ENCODE measurements around the gene SLX4IP. TPM values are rescaled to one million over a fixed set of nuclear protein-coding genes. Genes with fewer than 3 reads are reported as not detected.

Gene SLX4IP
- total and polyA plus RNA-seq, 2 of the 13 experiments (the other 11 are each of a cell fraction or from before 2014, with no cell fraction given): 3.6 to 7.3 TPM

- TF ChIP-seq NR2F2 (IDR thresholded peaks at IDR 0.05; ENCODE audit: borderline replicate concordance, low read depth) (no peak), RNF2 (conservative IDR thresholded peaks at IDR 0.05; ENCODE audit: low read depth) (no peak), RARG (CRISPR knock-in tag; IDR thresholded peaks at IDR 0.05; ENCODE audit: low read depth) (no peak), NR2C2 (CRISPR knock-in tag; IDR thresholded peaks at IDR 0.05; ENCODE audit: borderline replicate concordance) (no peak), ZFAT (CRISPR knock-in tag; conservative IDR thresholded peaks at IDR 0.05) (0 out of 2 replicates have a peak, but pooled peaks have one; percentile 49), AHR (CRISPR knock-in tag; IDR thresholded peaks at IDR 0.05) (no peak; the same call in 1 of the 2 replicates), NAIF1 (CRISPR knock-in tag; IDR thresholded peaks at IDR 0.05; ENCODE audit: borderline replicate concordance) (no peak), TIGD3 (CRISPR knock-in tag; IDR thresholded peaks at IDR 0.05; ENCODE audit: borderline replicate concordance) (peak; percentile 80; the same call in 1 of the 2 replicates), HNF4G (IDR thresholded peaks at IDR 0.05; ENCODE audit: borderline replicate concordance, low read depth, low read length) (no peak), HNF4G (CRISPR knock-in tag; IDR thresholded peaks at IDR 0.05; ENCODE audit: borderline replicate concordance, low read depth) (no peak), ZNF275 (CRISPR knock-in tag; IDR thresholded peaks at IDR 0.05; ENCODE audit: borderline replicate concordance) (peak; percentile 62; the same call in 1 of the 2 replicates), ZNF20 (CRISPR knock-in tag; IDR thresholded peaks at IDR 0.05) (peak; percentile 34; the same call in 1 of the 2 replicates), HES4 (CRISPR knock-in tag; IDR thresholded peaks at IDR 0.05; ENCODE audit: borderline replicate concordance) (no peak; the same call in 1 of the 2 replicates), ZBTB42 (CRISPR knock-in tag; IDR thresholded peaks at IDR 0.05) (no peak), CAMTA2 (CRISPR knock-in tag; IDR thresholded peaks at IDR 0.05; ENCODE audit: borderline replicate concordance) (no peak; the same call in 1 of the 2 replicates), ZNF839 (CRISPR knock-in tag; IDR thresholded peaks at IDR 0.05; ENCODE audit: borderline replicate concordance) (no peak), AHDC1 (CRISPR knock-in tag; IDR thresholded peaks at IDR 0.05; ENCODE audit: borderline replicate concordance) (peak; percentile 65), ZNF576 (CRISPR knock-in tag; IDR thresholded peaks at IDR 0.05) (peak; percentile 69; the same call in 1 of the 2 replicates)
- TF ChIP-seq, protein P1, sequence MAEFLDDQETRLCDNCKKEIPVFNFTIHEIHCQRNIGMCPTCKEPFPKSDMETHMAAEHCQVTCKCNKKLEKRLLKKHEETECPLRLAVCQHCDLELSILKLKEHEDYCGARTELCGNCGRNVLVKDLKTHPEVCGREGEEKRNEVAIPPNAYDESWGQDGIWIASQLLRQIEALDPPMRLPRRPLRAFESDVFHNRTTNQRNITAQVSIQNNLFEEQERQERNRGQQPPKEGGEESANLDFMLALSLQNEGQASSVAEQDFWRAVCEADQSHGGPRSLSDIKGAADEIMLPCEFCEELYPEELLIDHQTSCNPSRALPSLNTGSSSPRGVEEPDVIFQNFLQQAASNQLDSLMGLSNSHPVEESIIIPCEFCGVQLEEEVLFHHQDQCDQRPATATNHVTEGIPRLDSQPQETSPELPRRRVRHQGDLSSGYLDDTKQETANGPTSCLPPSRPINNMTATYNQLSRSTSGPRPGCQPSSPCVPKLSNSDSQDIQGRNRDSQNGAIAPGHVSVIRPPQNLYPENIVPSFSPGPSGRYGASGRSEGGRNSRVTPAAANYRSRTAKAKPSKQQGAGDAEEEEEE (CRISPR knock-in tag; IDR thresholded peaks at IDR 0.05; ENCODE audit: borderline replicate concordance): no peak
Observed at GRCh38 chr20:10672624-10673127, 237.6 kb downstream of the SLX4IP start (continued).
